Prostate gland (tissue), 2 donors: ENCODE data around the gene DUOX1. TPM values are rescaled to one million over a fixed set of nuclear protein-coding genes. Genes with fewer than 3 reads are reported as not detected.

ENCODE experiments used
- DNase-seq: peaks from one replicate; pipeline ENCODE4 v3.0.0-alpha.2; 2019; ENCODE audit warnings: low spot score
- H3K27ac ChIP-seq, 2 donors: fragments of 200-600 bp; sonication (generic); 2 replicates each; pipeline ENCODE4 v1.5.1; 2017 to 2019
- H3K27me3 ChIP-seq: fragments of 200-600 bp; sonication (generic); replicated peaks from 2 replicates; pipeline ENCODE4 v1.5.1; 2019; ENCODE audit not compliant: insufficient read depth
- H3K36me3 ChIP-seq, 2 donors: fragments of 200-600 bp; sonication (generic); 1 replicate in 1 of 2; 2 replicates in 1 of 2; pipeline versions ENCODE4 v1.5.1 to v1.8.1; 2017 to 2019
- H3K4me1 ChIP-seq: fragments of 200-600 bp; sonication (generic); replicated peaks from 2 replicates; pipeline ENCODE4 v1.5.1; 2019
- H3K4me3 ChIP-seq, 2 donors: fragments of 200-600 bp; sonication (generic); 2 replicates each; pipeline ENCODE4 v1.5.1; 2017 to 2019
- H3K9me3 ChIP-seq: fragments of 200-600 bp; sonication (generic); 2 replicates; pipeline ENCODE4 v1.5.1; 2017
- POLR2A ChIP-seq: fragments of 450-650 bp; IDR thresholded peaks from one replicate; pipeline ENCODE4 v1.6.1; 2016; ENCODE audit warnings: antibody characterized with exemption, mild to moderate bottlenecking
- POLR2AphosphoS5 ChIP-seq: sonication (generic); formaldehyde crosslinking; IDR thresholded peaks from one replicate; pipeline ENCODE4 v1.6.1; 2017; ENCODE audit warnings: antibody characterized with exemption
- WGBS: methylation state at CpG from one replicate; pipeline ENCODE4 v1.1.5; 2018; 5-methylcytosine and 5-hydroxymethylcytosine counted together
- intact Hi-C: fragments of 100-400 bp; cut with DNase I; formaldehyde crosslinking; loops from one replicate; pipeline ENCODE4 v1.14.2; 2022
- total RNA-seq, 2 donors: library from RNA; depleted of rRNA; stranded (reverse); fragments of >200 nt; gene quantifications; one replicate each; pipeline ENCODE4 v1.1.0, GENCODE V29; 2016
- TF ChIP-seq, protein P1 (sequence below), 4 experiments: fragments of 200-600 bp in 2 of 4; fragments of 450-650 bp in 2 of 4; sonication (generic) in 2 of 4; IDR thresholded peaks; 1 replicate in 3 of 4; 2 replicates in 1 of 4; pipeline ENCODE4 v1.5.1; 2016 to 2019; ENCODE audit warnings: antibody characterized with exemption in 4 of 4, mild to moderate bottlenecking in 2 of 4, moderate library complexity in 2 of 4

DUOX1 gene
- total RNA-seq, 2 donors from 2014 or later, result 18.4 to 32.1 TPM

DNA sequence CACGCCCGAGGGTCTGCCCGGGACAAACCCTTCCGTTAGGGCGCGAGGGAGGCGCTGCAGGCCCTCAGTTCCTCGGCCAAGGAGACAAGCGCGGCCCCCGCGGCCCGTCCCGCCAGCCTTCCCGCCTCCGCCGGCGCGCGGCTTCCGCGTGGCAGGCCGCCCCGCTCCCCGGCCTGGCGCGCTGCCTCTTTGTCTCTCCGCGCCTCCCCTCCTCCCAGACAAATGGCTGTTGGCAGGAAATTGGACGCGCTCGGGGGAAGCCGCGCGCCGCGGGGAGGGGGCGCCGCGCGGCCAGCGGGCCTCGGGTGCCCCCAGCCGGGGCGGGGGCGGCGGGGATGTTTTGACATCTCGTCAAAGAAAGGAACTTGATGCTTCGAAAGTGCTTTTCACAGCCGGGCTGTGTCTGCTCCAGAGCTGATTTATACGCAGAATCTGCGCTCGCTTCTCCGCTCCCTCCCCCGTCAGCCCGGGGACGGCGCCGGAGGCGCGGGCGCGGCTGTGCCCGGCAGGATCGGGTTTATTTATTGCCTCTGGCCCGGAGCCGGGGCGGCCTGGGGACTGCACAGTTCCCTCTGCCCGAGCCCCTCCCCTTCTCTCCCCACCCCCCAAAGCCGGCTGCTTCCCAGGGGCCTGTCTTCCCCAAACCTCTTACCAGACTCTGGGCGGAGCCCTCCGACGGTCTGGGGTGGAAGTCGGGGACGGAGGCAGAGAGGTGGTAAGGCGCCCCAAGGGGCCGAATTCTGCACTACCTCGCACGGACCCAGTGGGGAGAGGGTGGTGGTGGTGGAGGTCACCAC lies 37.2 kb downstream of the DUOX1 start:
- Histone ChIP-seq H3K27ac (peak overlapping the region; percentile 95 to 96), H3K9me3 (no peaks in the 10 kb centered on the region), H3K27me3 (no peaks in the 10 kb centered on the region), H3K36me3 (no peaks in the 10 kb centered on the region), H3K4me3 (peak overlapping the region; percentile 53 to 63), H3K4me1 (peaks cover 4% of the 10 kb centered on the region)
- intact Hi-C loops, result loop anchor here (2.0 to 10.0 kb wide), 5 partner anchors 32 to 418 kb away; partner anchors contain the start of genes BLOC1S6 and GATM
- TF ChIP-seq, protein P1, sequence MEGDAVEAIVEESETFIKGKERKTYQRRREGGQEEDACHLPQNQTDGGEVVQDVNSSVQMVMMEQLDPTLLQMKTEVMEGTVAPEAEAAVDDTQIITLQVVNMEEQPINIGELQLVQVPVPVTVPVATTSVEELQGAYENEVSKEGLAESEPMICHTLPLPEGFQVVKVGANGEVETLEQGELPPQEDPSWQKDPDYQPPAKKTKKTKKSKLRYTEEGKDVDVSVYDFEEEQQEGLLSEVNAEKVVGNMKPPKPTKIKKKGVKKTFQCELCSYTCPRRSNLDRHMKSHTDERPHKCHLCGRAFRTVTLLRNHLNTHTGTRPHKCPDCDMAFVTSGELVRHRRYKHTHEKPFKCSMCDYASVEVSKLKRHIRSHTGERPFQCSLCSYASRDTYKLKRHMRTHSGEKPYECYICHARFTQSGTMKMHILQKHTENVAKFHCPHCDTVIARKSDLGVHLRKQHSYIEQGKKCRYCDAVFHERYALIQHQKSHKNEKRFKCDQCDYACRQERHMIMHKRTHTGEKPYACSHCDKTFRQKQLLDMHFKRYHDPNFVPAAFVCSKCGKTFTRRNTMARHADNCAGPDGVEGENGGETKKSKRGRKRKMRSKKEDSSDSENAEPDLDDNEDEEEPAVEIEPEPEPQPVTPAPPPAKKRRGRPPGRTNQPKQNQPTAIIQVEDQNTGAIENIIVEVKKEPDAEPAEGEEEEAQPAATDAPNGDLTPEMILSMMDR (IDR thresholded peaks at IDR 0.05), result peak in 3 of 4 experiments; percentile 47 to 61 (median 61)
- TF ChIP-seq POLR2AphosphoS5, result peak; percentile 42
- TF ChIP-seq POLR2A, result peak; percentile 25
- 0% methylated on average over 45 of the region's 79 CpGs for WGBS
- DNase-seq, result peak; percentile 72

DNA sequence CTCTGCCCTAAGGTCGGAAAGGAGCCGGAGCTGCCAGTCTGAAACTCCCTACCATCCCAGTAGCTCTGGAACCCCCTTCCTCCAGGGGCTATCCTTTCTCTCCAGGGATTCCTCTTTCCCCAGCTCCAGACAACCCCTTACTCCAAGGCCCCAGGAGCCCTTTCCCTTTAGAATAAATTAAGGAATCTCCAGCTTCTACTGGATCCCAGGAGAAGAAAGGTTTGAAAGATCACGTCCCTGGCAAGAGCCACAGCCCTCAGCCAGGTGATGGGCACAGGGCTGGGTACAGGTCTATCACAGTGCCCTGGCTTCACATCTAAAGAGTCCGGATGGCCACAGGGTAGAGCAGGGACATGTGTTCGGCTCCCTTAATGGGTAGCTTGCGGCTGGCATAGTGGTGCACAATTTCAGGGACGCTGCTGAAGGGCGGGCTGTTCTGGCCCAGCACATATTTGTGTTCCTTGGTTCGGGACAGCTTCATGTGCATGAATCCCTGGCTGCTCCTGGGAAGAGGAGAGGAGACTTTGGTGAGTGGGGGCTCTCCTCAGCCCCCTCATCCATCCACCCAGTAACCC lies 37.9 kb downstream of the DUOX1 start:
- no peak for DNase-seq
- peak overlapping the region; percentile 53 to 63 for H3K4me3 ChIP-seq
- WGBS, result 60% methylated on average over 9 of the region's 9 CpGs
- H3K36me3 ChIP-seq, result no peaks in the 10 kb centered on the region
- H3K27me3 ChIP-seq, result no peaks in the 10 kb centered on the region
- TF ChIP-seq POLR2AphosphoS5, result no peak
- TF ChIP-seq, protein P1 (IDR thresholded peaks at IDR 0.05), result no peak
- TF ChIP-seq POLR2A, result no peak
- peak overlapping the region; percentile 95 to 96 for H3K27ac ChIP-seq
- intact Hi-C loops, result loop anchor here (2.0 to 10.0 kb wide), 5 partner anchors 31 to 417 kb away; partner anchors contain the start of genes BLOC1S6 and GATM
- H3K4me1 ChIP-seq, result peaks cover 4% of the 10 kb centered on the region
- no peaks in the 10 kb centered on the region for H3K9me3 ChIP-seq

DNA sequence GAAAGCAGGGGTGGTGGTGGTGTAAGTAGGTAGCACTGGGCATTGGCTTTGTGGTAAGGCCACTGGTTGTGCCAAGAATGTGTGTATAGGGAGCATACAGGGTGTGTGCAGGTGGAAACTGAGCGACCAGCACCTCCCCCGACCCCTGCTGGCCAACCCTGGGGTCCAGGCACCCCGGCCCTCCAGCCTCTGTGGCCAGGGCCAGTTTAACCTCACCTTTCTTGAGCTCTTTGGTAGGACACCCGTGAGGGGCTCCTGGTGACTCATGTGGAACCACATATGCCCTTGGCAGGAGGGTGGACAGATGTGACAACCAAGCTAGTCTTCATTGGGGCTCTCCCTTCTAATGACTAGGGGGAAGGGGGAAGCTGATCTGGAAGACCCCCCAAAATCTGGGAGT lies 38.5 kb downstream of the DUOX1 start:
- Histone ChIP-seq H3K27ac (no peak overlapping the region), H3K4me3 (no peak overlapping the region)
- intact Hi-C loops, result loop anchor here (5.0 to 10.0 kb wide), 3 partner anchors 207 to 417 kb away; partner anchors contain the start of genes BLOC1S6 and GATM

DNA sequence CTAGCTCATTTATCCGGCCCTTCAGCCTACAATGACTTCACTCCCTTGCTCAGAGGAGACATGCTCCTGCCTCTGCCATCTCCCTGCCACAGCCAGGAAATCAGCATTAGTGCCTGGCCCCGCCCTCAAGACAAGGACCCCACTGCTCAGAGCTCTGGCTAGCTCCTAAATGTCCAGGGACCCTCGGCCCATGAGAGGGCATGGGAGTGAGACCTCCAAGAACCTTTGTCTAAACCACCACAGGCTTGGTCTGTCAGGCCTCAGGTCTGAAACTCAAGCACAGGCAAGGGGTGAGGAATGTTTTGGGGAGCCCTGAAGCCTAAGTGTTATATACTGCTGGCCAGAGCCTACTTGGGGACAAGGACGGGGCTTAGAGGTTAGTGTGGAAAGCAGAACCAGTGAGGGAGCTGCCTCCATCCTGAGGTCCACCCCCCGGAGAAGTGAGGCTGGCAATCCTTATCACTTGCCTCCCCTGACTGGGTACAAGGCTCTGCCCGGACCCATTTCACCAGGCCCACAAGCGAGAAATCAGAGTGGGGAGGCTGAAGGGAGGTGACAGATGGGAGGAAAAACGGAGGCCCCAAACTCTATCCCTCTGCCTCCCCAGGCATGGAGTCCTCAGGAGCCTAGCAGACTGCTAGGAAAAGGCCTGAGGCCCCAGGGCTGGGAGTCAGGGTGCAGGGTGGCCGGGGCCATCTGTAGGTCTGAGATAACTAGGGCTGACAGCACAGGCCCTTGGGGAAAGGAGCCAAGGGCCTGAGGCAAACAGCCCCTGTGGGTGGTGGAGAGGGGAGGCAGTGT lies 39.2 kb downstream of the DUOX1 start:
- H3K4me1 ChIP-seq, result peaks cover 4% of the 10 kb centered on the region
- WGBS, result 83% methylated on average over 9 of the region's 9 CpGs
- no peaks in the 10 kb centered on the region for H3K9me3 ChIP-seq
- H3K36me3 ChIP-seq, result no peaks in the 10 kb centered on the region
- H3K27me3 ChIP-seq, result no peaks in the 10 kb centered on the region
- TF ChIP-seq POLR2AphosphoS5, result no peak
- TF ChIP-seq POLR2A, result no peak
- DNase-seq, result no peak
- no peak overlapping the region for H3K27ac ChIP-seq
- H3K4me3 ChIP-seq, result no peak overlapping the region
- intact Hi-C loops, result loop anchor here (5.0 to 10.0 kb wide), 3 partner anchors 206 to 416 kb away; partner anchors contain the start of genes BLOC1S6 and GATM

More for the DNA sequence above, 38.5 kb downstream of the DUOX1 start:
- H3K36me3 ChIP-seq, result no peaks in the 10 kb centered on the region
- TF ChIP-seq, protein P1 (IDR thresholded peaks at IDR 0.05), result no peak
- TF ChIP-seq POLR2AphosphoS5 (no peak), POLR2A (no peak)
- H3K9me3 ChIP-seq, result no peaks in the 10 kb centered on the region
- H3K27me3 ChIP-seq, result no peaks in the 10 kb centered on the region
- peaks cover 4% of the 10 kb centered on the region for H3K4me1 ChIP-seq
- WGBS, result 98% methylated on average over 4 of the region's 4 CpGs
- no peak for DNase-seq
